Stimulated activated CD4-positive, alpha-beta T cell treated with anti-CD3 and anti-CD28 coated beads, Interleukin-12 subunit alpha, Interleukin-12 subunit beta, amount 100 ng/mL, for 48 hours (primary cell): ENCODE measurements around the gene TOP3B.

Experiments used
- DNase-seq, 3 donors: peaks; one replicate each; pipeline ENCODE4 v3.0.0-alpha.2; 2020; ENCODE audit warnings: low read depth in 2 of 3, low spot score in 1 of 3

The TOP3B gene, protein sequence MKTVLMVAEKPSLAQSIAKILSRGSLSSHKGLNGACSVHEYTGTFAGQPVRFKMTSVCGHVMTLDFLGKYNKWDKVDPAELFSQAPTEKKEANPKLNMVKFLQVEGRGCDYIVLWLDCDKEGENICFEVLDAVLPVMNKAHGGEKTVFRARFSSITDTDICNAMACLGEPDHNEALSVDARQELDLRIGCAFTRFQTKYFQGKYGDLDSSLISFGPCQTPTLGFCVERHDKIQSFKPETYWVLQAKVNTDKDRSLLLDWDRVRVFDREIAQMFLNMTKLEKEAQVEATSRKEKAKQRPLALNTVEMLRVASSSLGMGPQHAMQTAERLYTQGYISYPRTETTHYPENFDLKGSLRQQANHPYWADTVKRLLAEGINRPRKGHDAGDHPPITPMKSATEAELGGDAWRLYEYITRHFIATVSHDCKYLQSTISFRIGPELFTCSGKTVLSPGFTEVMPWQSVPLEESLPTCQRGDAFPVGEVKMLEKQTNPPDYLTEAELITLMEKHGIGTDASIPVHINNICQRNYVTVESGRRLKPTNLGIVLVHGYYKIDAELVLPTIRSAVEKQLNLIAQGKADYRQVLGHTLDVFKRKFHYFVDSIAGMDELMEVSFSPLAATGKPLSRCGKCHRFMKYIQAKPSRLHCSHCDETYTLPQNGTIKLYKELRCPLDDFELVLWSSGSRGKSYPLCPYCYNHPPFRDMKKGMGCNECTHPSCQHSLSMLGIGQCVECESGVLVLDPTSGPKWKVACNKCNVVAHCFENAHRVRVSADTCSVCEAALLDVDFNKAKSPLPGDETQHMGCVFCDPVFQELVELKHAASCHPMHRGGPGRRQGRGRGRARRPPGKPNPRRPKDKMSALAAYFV

DNA sequence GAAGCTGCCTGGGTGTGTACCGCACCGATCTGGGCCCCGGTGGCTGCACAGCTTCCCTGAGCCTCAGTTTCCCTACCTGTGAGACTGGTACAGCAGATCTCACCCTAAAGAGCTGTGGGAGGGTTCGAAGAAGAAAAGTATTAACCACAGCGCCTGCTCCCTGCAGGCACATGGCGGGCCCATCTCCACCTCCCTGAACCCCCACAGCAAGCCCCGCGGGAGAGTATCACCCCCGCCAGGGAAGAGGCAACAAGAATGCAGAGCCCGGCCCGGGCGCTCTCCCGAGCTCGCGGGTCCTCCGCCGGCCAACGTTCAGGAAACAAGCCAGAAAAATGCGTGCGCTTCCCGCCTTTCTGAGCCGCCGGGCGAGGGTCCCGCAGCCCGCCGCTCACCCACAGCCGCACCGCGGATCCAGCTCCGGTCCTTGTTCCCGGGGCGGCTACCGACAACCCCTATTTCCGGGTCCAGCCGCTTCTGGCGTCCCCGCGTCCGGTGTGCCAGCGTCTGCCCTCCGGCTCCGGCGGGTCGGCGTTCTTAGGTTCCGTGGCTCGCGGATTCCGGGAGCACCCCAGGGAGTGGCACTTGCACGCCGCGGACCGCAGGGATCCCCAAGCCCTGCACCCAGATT lies at the start of gene TOP3B:
TOP3B (minus strand) TSS at position 450 of the 628 bp plus-strand sequence. CDS start 7,078 bp downstream, outside the sequence.
- peak; percentile 80 to 85 (median 82) for DNase-seq

- DNase-seq, result no peak
Measured at GRCh38 chr22:22031183-22031945, 48.8 kb upstream of the TOP3B start.

DNA sequence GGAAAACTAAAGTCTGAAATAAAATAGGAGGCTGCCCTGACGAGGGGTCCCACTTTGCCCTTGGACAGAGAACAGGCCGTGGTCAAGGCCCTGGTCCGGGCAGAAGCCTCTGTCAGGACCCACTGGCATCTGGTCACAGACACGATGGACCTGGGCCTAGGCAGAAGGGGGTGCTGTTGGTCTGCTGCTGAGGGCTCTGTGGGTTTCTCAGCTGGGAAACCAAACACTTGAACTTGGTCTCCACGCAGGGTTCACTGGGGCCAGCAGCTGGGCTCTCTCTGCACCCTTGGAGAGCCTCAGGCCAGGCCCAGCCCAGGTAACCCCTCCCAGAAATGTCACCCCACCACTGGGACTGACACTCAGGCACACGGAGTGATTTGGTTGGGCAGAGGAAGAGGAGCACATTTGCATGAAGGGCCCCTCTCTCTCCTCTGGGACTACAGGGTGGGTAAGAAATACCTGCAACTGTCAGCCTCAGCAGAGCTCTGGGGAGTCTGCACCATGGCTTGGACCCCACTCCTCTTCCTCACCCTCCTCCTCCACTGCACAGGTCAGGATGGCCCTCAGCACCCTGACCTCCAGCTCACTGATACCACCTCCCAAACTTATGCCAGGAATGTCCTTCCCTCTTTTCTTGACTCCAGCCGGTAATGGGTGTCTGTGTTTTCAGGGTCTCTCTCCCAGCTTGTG lies 48.1 kb upstream of the TOP3B start:
- no peak for DNase-seq

- DNase-seq, result no peak
Measured at GRCh38 chr22:22027955-22028354, 45.4 kb upstream of the TOP3B start.

GRCh38 chr22:22026157-22026831 lies 43.7 kb upstream of the TOP3B start:
- no peak for DNase-seq

DNA sequence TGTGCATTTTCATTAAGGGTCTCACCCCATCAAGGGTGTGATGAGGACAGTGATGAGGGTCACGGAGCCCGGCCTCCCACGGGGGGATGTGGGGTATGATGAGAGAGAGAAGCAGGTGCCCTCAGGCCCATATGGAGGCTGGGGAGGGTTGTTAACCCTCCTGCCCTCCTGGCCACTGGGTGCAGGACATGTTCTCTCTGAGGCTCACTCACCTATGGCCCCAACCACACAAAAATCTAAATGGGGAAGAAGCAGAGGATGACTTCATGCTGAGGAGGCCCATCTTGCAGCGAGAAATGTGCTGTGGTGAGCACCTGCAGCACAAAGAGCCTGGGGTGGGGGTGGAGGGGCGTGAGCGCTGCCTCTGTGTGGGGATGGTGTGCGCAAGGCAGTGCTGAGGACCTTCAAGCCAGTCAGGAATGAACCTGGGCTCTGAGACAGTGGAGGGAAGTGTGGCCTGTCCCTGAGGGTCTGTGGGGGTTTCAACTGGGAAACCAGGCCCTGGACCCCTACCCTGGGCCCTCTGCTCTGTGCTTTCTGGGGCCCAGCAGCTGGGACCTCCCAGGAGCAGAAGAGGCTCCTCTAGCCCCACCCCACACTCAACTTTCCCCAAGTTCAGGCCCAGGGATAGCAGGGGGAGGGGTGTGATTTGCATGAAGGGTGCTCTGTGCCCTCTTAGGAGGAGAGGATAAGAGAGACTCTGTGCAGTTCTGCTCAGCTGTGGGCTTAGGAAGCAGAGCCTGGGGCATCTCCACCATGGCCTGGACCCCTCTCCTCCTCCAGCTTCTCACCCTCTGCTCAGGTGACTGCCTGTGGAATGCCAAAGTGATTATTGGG lies 43.0 kb upstream of the TOP3B start:
- DNase-seq, result no peak

DNA sequence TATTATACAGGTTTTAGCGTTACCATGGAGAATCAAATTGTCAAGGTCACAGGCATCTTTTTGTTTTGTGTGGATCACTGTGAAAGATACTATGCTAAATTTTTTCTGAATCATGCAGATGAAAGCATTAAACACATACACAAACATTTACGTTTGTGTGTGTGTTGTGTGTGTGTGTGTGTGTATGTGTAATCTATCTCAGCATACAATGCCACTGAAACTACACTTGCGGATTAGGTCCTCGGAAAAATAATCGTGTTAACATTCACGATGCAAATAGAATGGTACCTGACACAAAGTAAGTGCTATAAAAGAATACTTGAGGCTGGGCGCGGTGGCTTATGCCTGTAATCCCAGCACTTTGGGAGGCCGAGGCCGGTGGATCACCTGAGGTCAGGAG lies 41.9 kb upstream of the TOP3B start:
- no peak for DNase-seq

DNA sequence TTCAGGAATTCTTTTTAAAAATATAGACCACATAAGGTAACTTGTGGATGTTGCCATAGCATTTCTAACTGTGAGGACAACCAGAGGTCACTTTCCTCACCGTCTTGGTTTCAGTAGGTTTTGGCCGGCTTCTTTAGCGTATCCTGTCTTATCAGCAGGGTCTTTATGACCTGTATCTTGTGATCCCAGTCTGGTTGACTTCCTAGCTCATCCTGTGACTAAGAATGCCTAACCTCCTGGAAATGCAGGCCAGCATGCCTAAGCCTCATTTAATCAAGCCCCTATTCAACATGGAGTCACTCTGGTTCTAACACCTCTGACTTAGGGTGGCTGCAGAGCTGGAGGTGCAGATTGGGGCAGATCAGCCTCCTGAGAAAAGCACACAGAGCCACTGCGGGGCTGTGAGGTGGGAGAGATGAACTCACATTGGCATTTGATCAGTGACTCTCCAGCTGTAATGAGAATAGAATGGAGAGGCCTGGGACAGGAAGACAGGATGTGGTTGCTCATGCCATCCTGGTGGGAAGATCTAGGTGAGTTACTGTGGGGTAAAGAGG lies 41.1 kb upstream of the TOP3B start:
- DNase-seq, result no peak

- no peak for DNase-seq
Measured at GRCh38 chr22:22022947-22023534, 40.5 kb upstream of the TOP3B start.

GRCh38 chr22:22022255-22022840 lies 39.8 kb upstream of the TOP3B start:
- DNase-seq, result no peak

GRCh38 chr22:22021162-22021750 lies 38.7 kb upstream of the TOP3B start:
- DNase-seq, result no peak

DNA sequence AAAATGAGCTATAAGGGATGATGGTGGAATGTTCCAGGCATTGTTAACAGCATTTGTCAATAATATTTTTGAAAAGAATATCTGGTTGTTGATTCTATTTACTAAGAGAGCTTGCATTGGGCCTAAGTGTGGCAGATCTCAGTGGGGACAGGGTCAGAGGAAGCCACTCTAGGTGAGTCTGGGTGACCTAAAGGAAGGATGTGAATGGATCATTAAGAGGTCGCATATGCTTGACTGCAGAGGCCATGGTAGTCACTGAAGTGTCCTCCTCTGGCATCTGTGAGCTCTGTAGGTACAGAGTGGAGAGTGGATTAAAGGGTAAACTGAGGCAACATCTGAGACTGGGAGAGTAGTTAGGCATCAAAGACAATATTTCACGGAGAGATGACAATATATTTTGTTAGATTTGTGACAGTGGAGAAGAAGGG lies 37.9 kb upstream of the TOP3B start:
- DNase-seq, result no peak

- DNase-seq, result no peak
Measured at GRCh38 chr22:22019659-22020424, 37.3 kb upstream of the TOP3B start.

DNA sequence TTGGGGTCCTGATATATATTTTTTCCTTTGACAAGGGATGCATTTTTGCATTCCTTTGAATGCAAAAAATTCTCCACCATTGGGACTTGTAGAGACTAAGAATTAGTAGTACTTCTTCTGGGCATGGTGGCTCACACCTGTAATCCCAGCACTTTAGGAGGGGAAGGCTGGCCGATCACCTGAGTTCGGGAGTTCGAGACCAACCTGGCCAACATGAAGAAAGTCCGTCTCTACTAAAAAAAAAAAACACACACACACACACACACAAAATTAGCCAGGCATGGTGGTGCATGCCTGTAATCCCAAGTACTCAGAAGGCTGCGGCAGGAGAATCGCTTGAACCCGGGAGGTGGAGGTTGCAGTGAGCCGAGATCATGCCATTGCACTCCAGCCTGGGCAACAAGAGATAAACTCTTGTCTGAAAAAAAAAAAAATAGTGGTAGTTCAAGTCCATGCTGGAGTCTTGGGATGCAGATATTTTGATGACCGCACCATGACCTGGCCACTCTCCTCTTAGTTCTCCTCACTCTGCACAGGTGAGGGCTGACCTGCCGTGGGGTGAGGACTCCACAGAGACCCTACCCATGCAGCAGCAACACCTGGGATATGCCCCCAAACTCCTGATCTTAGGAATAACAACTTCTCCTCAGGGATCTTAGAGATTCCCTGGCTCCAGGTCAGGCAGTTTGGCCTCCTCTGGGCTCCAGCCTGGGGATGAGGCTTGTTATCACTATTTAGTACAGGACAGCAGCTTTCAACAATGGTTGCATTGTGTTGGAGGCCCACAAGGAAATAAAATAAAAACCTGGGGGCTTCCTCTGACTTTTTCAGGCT lies 36.5 kb upstream of the TOP3B start:
- no peak for DNase-seq

GRCh38 chr22:22015631-22016030 lies 33.0 kb upstream of the TOP3B start:
- no peak for DNase-seq

- DNase-seq, result no peak
Measured at GRCh38 chr22:22014285-22014659, 31.7 kb upstream of the TOP3B start.
